Neural cell (in vitro differentiated cells): ENCODE results near the gene METAP1. TPM values are rescaled to one million over a fixed set of nuclear protein-coding genes. Genes with fewer than 3 reads are reported as not detected.

Experiments
- H2AFZ ChIP-seq: fragments of 200-600, 300-800 bp; sonication (generic), shearing (Covaris generic); 2 replicates; pipeline ENCODE4 v1.6.0; 2014; ENCODE audit warnings: low read depth, mild to moderate bottlenecking, antibody characterized with exemption, low read length, moderate library complexity
- H3F3A ChIP-seq: fragments of 200-600 bp; shearing (Covaris generic); 2 replicates; pipeline ENCODE4 v1.6.1; 2016; ENCODE audit warnings: mild to moderate bottlenecking, moderate library complexity, mixed read lengths, antibody characterized with exemption, low read length; ENCODE audit not compliant: insufficient read depth, poor library complexity, severe bottlenecking
- H3K27ac ChIP-seq: fragments of 200-600, 300-800 bp; sonication (generic), shearing (Covaris generic); 2 replicates; pipeline ENCODE4 v1.5.1; 2014; ENCODE audit warnings: mild to moderate bottlenecking, low read length, moderate library complexity
- H3K27me3 ChIP-seq: fragments of 300-800, 200-600 bp; sonication (generic), shearing (Covaris generic); 2 replicates; pipeline ENCODE4 v1.6.0; 2014; ENCODE audit warnings: mild to moderate bottlenecking, low read depth, low read length, moderate library complexity; ENCODE audit not compliant: insufficient read depth
- H3K36me3 ChIP-seq: fragments of 300-800, 200-600 bp; sonication (generic), shearing (Covaris generic); 2 replicates; pipeline ENCODE4 v1.5.1; 2014; ENCODE audit warnings: mild to moderate bottlenecking, antibody characterized with exemption, low read length, moderate library complexity; ENCODE audit not compliant: insufficient read depth
- H3K4me2 ChIP-seq: fragments of 300-800, 200-600 bp; sonication (generic), shearing (Covaris generic); 2 replicates; pipeline ENCODE4 v1.6.0; 2014; ENCODE audit warnings: mild to moderate bottlenecking, low read length
- H3K4me3 ChIP-seq: fragments of 300-800, 200-600 bp; sonication (generic), shearing (Covaris generic); 2 replicates; pipeline ENCODE4 v1.5.1; 2014; ENCODE audit warnings: mild to moderate bottlenecking, low read length, moderate library complexity
- H3K79me2 ChIP-seq: fragments of 200-600 bp; shearing (Covaris generic); replicated peaks from 2 replicates; pipeline ENCODE4 v1.6.0; 2014; ENCODE audit warnings: mild to moderate bottlenecking, low read length, moderate library complexity; ENCODE audit not compliant: insufficient read depth
- H3K9ac ChIP-seq: fragments of 300-800, 200-600 bp; sonication (generic), shearing (Covaris generic); 2 replicates; pipeline ENCODE4 v1.6.1; 2016; ENCODE audit warnings: mild to moderate bottlenecking, low read length, mixed read lengths
- H3K9me2 ChIP-seq: fragments of 200-600 bp; shearing (Covaris generic); 2 replicates; pipeline ENCODE4 v1.6.1; 2016; ENCODE audit warnings: mild to moderate bottlenecking, low read length, mixed read lengths; ENCODE audit not compliant: insufficient read depth
- H3K9me3 ChIP-seq: fragments of 200-600, 300-800 bp; sonication (generic), shearing (Covaris generic); 2 replicates; pipeline ENCODE4 v1.6.1; 2016; ENCODE audit warnings: mild to moderate bottlenecking, mixed run types, low read length, moderate library complexity, mixed read lengths
- H4K20me1 ChIP-seq: fragments of 200-600 bp; shearing (Covaris generic); 2 replicates; pipeline ENCODE4 v1.6.1; 2016; ENCODE audit warnings: mild to moderate bottlenecking, mixed run types; ENCODE audit not compliant: insufficient read depth
- CTCF ChIP-seq: fragments of 450-650 bp; IDR thresholded peaks from 2 replicates; pipeline ENCODE4 v1.5.1; 2014; ENCODE audit warnings: antibody characterized with exemption, mild to moderate bottlenecking, moderate library complexity; ENCODE audit not compliant: poor library complexity, severe bottlenecking
- EP300 ChIP-seq: fragments of 450-650 bp; conservative IDR thresholded peaks from 2 replicates; pipeline ENCODE4 v1.6.1; 2014; ENCODE audit warnings: antibody characterized with exemption, mild to moderate bottlenecking, moderate library complexity; ENCODE audit not compliant: poor library complexity, severe bottlenecking
- EZH2 ChIP-seq: fragments of 200-600, 300-800 bp; shearing (Covaris generic), sonication (generic); IDR thresholded peaks from 2 replicates; pipeline ENCODE4 v1.6.1; 2014; ENCODE audit warnings: antibody characterized with exemption, low read length, borderline replicate concordance, mild to moderate bottlenecking; ENCODE audit not compliant: insufficient read depth, poor library complexity, severe bottlenecking
- MXI1 ChIP-seq: fragments of 450-650 bp; conservative IDR thresholded peaks from 2 replicates; pipeline ENCODE4 v1.6.1; 2014; ENCODE audit warnings: antibody characterized with exemption, mild to moderate bottlenecking; ENCODE audit not compliant: poor library complexity, severe bottlenecking
- POLR2AphosphoS5 ChIP-seq: IDR thresholded peaks from 2 replicates; pipeline ENCODE4 v1.6.1; 2012
- RAD21 ChIP-seq: fragments of 450-650 bp; conservative IDR thresholded peaks from 2 replicates; pipeline ENCODE4 v1.6.1; 2014; ENCODE audit warnings: antibody characterized with exemption, mild to moderate bottlenecking, moderate library complexity
- REST ChIP-seq: IDR thresholded peaks from 2 replicates; pipeline ENCODE4 v1.6.1; 2012; ENCODE audit warnings: borderline replicate concordance
- SMC3 ChIP-seq: fragments of 450-650 bp; conservative IDR thresholded peaks from 2 replicates; pipeline ENCODE4 v1.6.1; 2014; ENCODE audit warnings: antibody characterized with exemption, mild to moderate bottlenecking, moderate library complexity; ENCODE audit not compliant: poor library complexity
- TAF1 ChIP-seq: IDR thresholded peaks from 2 replicates; pipeline ENCODE4 v1.6.1; 2012; ENCODE audit warnings: low read depth
- polyA plus RNA-seq: library from polyadenylated mRNA; depleted of rRNA; stranded (reverse); fragments of >200 nt; gene quantifications from 2 replicates; pipeline ENCODE4 v1.2.3, GENCODE V29; 2014

METAP1 gene
- polyA plus RNA-seq, 1 donor from 2014 or later, result 24.5 TPM

GRCh38 chr4:98997166-98997565 lies 1.6 kb downstream of the METAP1 start (continued):
- no peak for TF ChIP-seq EZH2

GRCh38 chr4:98998551-98998950 lies 3.0 kb downstream of the METAP1 start:
- Histone ChIP-seq H3K9me2 (no peaks in the 10 kb centered on the region), H3K27me3 (no peaks in the 10 kb centered on the region), H4K20me1 (no peaks in the 10 kb centered on the region), H3K79me2 (peaks cover 40% of the 10 kb centered on the region), H3K27ac (no peak overlapping the region), H3K4me3 (no peak overlapping the region), H3F3A (no peaks in the 10 kb centered on the region), H3K4me2 (no peak overlapping the region), H3K9ac (no peak overlapping the region), H3K36me3 (no peaks in the 10 kb centered on the region), H2AFZ (no peak overlapping the region), H3K9me3 (no peaks in the 10 kb centered on the region)
- TF ChIP-seq POLR2AphosphoS5, result no peak
- no peak for TF ChIP-seq MXI1
- TF ChIP-seq CTCF, result no peak
- no peak for TF ChIP-seq EZH2
- TF ChIP-seq TAF1, result no peak
- no peak for TF ChIP-seq REST
- no peak for TF ChIP-seq SMC3
- no peak for TF ChIP-seq RAD21
- no peak for TF ChIP-seq EP300

- H4K20me1 ChIP-seq, result no peaks in the 10 kb centered on the region
- no peak overlapping the region for H3K4me3 ChIP-seq
- H3F3A ChIP-seq, result no peaks in the 10 kb centered on the region
- peaks cover 39% of the 10 kb centered on the region for H3K79me2 ChIP-seq
- H3K9ac ChIP-seq, result no peak overlapping the region
- H2AFZ ChIP-seq, result no peak overlapping the region
- TF ChIP-seq POLR2AphosphoS5, result no peak
- no peak for TF ChIP-seq REST
- no peak for TF ChIP-seq CTCF
- no peak for TF ChIP-seq RAD21
- no peak for TF ChIP-seq EZH2
- TF ChIP-seq MXI1, result no peak
- H3K9me2 ChIP-seq, result no peaks in the 10 kb centered on the region
- H3K27me3 ChIP-seq, result no peaks in the 10 kb centered on the region
- H3K4me2 ChIP-seq, result no peak overlapping the region
- H3K27ac ChIP-seq, result no peak overlapping the region
- H3K36me3 ChIP-seq, result no peaks in the 10 kb centered on the region
- no peaks in the 10 kb centered on the region for H3K9me3 ChIP-seq
These were observed 6.8 kb downstream of the METAP1 start for GRCh38 chr4:99002279-99002678.
